GM21619 (cell line): Measurements from ENCODE around the gene OR7G2.
"Not testable (repeated sequence)": the region's sequence is repeated elsewhere in the genome, so short reads cannot be mapped to it uniquely, and the experiment has no call there.

Experiments
- ATAC-seq: cut with Tn5 transposase; IDR thresholded peaks from one replicate; pipeline ENCODE4 v1.9.1; 2021; ENCODE audit not compliant: unreplicated experiment

OR7G2 gene

DNA sequence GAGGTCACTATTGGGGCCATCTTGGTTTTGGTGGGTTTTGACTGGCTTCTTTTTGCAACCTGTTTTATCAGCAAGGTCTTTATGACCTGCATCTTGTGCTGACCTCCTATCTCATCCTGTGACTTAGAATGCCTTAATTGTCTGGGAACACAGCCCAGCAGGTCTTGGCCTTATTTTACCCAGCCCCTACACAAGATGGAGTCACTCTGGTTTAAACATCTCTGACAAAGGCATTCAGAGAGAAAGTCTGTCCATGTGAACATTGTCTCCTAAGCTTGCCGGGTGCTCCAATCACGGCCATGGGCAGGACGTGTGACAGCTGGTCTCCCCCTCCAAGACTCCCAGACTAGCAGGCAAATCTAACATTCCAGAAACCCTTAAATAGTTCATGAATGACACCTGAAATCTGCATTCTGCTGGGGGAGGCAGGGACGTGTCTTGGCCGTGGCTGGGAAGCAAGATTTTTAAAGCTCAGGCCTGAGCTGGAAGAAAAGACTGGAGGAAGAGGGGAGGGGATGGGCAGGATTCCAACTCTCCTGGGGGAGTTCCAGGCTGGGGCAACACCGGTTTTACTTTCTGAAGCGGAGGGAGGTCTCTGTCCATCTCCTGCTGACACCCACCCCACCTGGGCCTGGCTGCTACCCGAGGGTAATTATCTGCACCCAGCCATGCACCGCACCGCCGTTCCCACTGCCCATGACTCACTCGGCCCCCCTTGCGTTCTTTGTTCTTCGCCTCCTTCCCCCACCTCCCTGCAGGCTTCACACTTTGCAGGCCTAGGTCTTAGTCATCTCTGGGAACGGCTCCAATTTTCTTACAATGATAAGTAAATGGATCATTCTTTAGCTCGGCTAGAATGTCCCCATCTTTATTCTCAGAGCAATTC is 32.0 kb downstream of the OR7G2 start:
- no peak for ATAC-seq

DNA sequence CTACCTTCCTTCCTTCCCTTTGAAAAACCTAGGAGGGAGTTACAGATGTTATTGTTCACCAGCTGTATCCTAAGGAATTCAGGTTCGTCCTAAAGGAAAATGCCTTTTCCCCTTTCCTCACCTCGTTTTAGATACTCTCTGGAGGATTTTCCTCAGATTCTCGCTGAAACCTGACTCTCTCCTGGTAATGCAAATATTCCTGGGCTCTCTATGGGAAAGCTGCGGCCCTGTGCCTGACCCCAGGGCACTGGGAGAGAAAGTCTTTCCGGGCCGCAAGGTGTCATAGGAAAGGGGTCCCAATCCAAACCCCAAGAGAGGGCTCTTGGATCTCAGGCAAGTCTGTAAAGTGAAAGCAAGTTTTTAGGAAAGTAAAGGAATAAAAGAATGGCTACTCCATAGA is 33.5 kb downstream of the OR7G2 start:
- ATAC-seq: no peak

DNA sequence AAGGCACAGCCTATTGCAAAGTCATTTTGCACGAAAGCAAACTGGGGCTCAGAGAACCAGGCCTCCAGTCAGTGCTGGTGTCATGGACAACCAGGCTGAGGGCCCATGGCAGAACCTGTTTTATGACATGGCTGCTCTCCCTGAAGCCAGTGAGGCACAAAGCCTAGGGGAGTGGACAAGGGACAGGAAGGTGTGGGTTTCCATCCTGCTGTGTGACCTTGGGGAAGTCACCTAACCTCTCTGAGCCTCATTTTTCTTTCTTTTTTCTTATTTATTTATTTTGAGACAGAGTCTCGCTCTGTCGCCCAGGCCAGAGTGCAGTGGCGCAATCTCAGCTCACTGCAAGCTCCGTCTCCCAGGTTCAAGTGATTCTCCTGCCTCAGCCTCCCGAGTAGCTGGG is 35.6 kb downstream of the OR7G2 start:
- not testable (repeated sequence) for ATAC-seq

DNA sequence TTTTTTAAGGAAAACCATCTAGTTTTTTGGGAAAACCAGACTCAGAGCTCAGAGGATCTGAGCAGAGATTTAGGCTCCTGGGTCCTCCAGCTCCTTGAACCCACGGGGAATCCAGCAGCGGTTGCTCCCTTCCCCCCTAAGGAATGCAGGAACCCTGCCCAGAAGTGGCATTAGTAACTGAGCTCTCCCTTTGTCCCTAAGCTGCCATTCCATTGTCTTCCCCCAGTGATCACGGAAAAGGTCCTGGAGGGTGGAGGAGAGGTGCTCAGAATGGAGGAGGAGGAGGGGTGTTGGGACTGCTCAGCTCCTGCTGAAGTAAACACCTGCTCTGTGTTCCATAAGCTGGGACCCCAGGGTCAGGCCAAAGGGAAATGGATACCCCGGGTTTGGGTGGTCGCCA is 37.2 kb downstream of the OR7G2 start:
- no peak for ATAC-seq

DNA sequence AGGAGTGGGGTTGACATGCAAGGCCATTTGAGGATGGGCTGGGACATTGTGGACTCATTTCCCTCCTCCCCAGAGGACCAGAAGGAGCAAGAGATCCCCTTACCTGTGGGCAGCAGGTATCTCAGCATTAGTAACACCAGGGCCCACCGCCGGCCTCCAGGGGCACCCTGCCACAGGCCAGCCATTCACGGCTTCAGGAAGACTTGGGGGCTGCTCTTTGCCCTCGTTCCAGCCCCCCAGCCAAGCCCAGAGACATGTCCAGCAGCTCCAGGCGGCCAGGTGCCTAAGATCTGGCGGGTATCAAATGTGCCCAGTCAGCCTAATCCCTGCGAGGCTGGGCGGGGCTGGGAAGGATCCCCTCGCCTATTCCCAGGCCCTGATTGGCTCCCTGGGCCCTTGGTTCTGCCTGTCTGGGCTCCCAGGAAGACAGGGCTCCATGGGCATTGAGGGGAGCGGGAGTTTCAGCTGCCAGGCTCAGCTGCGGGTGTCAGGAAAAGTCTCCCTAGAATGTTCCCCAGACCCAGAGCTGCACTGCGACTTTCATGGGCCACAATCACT is 41.7 kb downstream of the OR7G2 start:
- ATAC-seq: no peak

DNA sequence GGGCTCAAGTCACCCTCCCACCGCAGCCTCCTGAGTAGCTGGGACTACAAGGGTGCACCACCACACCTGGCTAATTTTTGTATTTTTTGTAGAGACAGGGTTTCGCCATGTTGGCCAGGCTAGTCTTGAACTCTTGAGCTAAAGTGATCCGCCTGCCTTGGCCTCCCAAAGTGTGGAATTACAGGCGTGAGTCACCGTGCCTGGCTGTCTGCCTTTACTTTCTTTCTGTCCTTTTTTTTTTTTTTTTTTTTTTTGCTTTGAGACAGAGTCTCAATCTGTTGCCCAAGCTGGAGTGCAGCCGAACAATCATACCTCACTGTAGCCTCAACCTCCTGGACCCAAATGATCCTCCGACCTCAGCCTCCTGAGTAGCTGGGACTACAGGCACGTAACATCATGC is 45.4 kb downstream of the OR7G2 start:
- no peak for ATAC-seq

DNA sequence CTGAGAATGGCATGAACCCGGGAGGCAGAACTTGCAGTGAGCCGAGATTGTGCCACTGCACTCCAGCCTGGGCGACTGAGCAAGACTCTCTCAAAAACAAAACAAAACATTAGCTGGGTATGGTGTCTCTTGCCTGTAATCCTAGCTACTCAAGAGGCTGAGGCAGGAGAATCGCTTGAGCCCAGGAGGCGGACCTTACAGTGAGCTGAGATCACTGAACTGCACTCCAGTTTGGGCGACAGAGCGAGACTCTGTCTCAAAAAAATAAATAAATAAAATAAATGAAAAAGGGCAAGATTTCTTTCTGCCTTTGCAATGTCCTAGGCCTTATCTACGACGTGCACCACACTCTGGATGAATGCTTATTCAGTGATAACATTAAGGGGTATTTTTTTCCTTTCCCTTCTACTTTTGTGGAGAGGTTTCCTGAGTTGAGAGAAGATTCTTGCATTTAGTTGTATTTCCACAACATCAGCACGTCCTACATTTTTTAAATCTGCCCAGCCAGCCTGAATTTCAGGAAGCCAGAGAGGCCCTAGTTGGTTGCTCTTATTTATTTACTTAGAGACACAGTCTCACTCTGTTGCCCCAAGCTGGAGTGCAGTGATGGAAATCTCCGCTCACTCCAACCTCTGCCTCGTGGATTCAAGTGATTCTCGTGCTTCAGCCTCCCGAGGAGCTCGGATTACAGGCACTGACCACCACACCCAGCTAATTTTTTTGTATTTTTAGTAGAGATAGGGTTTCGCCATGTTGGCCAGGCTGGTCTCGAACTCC is 46.5 kb downstream of the OR7G2 start:
- no peak for ATAC-seq

DNA sequence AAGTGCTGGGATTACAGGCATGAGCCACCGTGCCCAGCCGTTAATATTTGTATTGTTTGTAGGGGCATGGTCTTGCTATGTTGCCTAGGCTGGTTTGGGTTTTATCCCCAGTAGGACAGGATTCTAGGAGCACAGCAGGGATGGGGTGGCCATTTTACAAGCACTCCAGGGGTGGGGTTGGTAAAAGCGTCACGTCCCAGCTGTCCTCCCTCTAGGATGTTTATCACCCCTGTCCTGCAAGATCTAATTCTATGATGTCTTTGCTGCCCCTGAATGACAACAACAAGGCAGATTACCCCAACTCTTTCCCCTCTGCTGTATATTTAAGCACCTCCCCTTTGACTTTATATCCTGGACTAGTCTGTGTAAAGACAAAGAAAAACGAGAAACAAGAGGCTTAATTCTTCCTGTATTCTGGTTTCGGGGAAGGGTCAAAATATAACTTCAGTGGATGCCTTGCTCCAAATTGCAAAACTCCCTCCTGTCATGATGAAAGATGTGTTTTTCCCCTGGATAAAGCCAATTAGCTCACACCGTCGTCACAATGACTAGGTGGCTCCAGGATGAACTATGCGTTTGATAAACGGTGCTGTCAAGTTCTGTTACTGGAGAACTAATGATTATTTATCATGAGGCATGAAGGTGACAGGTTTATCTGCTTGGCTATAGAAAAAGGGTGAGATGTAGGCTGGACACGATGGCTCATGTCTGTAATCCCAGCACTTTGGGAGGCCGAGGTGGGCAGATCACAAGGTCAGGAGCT is 48.2 kb downstream of the OR7G2 start:
- no peak for ATAC-seq

DNA sequence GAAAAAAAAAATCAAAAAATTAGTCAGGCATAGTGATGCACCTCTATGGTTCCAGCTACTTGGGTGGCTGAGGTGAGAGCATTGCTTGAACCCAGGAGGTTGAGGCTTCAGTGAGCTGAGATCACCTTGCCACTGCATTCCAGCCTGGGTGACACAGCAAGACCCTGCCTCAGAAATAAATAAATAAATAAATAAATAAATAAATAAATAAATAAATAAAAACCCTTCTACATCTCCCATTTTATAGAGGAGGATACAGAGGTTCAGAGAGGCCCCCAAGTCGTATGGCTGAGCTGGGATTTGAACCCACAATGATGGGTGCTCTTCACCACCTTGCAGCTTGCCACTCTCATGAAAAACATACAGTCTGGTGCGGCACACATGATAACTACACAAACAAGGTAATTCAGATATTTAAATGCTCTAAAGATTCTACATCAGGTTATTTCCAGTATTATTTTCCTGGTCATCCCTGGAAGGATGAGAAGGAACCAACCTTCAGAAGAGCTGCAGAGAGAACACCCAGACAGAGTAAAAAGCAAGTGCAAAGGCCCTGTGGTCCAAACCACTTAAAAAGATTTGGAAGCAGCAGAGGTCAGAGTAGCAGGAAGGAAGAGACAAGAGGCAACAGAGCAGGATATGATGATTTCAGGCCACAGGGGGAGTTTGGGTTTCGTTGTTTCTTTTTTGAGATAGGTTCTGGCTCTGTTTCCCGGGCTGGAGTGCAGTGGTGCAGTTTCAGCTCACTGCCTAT is 49.6 kb downstream of the OR7G2 start:
- no peak for ATAC-seq

DNA sequence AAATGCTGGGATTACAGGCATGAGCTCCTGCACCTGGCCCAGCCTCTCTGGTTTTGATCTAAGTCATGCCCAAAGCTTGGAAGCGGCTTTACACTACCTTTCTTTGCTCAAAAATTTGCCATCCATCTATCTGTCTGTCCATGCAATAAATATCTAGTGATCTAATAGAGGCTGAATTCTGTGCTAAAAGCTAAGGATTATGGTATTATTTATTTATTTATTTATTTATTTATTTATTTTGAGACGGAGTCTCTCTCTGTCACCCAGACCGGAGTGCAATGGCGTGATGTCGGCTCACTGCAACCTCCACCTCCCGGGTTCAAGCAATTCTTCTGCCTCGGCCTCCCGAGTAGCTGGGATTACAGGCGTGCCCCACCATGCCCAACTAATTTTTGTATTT is 51.1 kb downstream of the OR7G2 start:
- not testable (repeated sequence) for ATAC-seq

DNA sequence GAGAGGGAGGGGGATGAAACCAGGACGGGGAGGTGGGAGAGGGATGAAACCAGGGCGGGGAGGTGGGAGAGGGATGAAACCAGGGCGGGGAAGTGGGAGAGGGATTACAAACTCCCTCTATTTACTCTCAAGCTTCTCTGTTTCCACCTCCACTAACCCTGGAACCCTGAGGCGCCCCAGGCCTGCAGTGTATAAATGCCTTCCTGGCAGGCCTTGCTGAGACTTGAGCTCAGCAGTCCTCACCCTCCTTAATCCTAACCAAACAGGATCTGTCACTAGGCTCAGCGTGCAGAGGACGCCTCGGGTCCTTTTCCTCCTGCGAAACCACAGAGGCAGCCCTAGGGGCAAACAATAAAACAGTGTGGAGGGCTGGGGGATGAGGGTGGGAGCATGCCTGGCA is 52.5 kb downstream of the OR7G2 start:
- ATAC-seq: no peak

DNA sequence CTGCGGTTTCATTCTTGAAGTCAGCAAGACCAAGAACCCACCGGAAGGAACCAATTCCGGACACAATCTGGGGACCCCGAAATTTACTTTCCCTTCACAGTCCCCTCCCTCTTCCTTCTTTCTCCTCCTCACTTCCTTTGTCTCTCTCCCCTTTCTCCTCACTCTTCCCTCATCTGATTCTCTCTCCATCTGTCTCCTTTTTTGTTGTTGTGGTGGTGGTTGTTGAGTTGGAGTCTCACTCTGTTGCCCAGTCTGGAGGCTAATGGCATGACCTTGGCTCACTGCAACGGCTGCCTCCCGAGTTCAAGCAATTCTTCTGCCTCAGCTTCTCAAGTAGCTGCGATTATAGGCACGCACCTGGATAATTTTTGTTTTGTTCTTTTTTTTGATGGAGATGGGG is 53.1 kb downstream of the OR7G2 start:
- no peak for ATAC-seq

DNA sequence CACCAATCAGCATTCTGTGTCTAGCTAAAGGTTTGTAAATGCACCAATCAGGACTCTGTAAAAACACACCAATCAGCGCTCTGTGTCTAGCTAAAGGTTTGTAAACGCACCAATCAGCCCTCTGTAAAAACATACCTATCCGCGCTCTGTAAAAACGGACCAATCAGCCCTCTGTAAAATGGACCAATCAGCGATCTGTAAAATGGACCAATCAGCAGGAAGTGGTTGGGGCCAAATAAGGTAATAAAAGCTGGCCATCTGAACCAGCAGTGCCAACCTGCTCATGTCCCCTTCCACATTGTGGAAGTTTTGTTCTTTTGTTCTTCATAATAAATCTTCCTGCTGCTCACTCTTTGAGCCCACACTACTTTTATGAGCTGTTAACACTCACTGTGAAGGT is 53.6 kb downstream of the OR7G2 start:
- not testable (repeated sequence) for ATAC-seq

DNA sequence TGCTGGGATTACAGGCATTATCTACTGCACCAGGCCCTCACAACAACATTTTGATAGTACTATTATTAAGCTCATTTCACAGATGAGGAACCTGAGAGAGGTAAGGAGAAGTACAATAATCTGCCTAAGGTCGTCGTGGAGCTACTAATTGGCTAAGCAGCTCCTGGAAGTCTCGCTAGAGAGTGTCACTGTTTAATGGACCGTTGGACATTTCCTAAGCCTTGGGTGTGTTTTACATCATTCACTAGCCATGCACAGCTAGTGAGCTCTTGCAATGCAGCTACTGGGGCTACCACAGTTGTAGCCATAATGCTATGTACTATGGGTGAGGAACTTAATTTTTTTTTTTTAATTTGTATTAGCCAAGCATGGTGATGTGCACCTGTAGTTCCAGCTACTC is 54.4 kb downstream of the OR7G2 start:
- ATAC-seq: no peak
